Loucy (cell line): Measurements from ENCODE around the gene DNAJB12.

Experiments
- H2AFZ ChIP-seq: fragments of 200-600 bp; sonication (generic); 2 replicates; pipeline ENCODE4 v1.6.0; 2016; ENCODE audit warnings: antibody characterized with exemption, mild to moderate bottlenecking, low read length, moderate library complexity
- H3F3A ChIP-seq: fragments of 200-600 bp; 2 replicates; pipeline ENCODE4 v1.6.0; 2016; ENCODE audit warnings: antibody characterized with exemption, low read depth, mild to moderate bottlenecking
- H3K27me3 ChIP-seq: fragments of 200-600 bp; sonication (generic); 2 replicates; pipeline ENCODE4 v1.6.1; 2014; ENCODE audit warnings: low read length, mild to moderate bottlenecking; ENCODE audit not compliant: insufficient read depth, poor library complexity, severe bottlenecking
- H3K36me3 ChIP-seq: fragments of 200-600 bp; sonication (generic); 2 replicates; pipeline ENCODE4 v1.6.1; 2016; ENCODE audit warnings: low read length; ENCODE audit not compliant: insufficient read depth
- H3K4me1 ChIP-seq: fragments of 200-600 bp; sonication (generic); 2 replicates; pipeline ENCODE4 v1.5.1; 2014; ENCODE audit warnings: low read length, mild to moderate bottlenecking; ENCODE audit not compliant: insufficient read depth, poor library complexity, severe bottlenecking
- H3K4me2 ChIP-seq: fragments of 200-600 bp; sonication (generic); 2 replicates; pipeline ENCODE4 v1.6.0; 2014; ENCODE audit warnings: antibody characterized with exemption, low read length, low read depth, mild to moderate bottlenecking; ENCODE audit not compliant: poor library complexity, severe bottlenecking
- H3K4me3 ChIP-seq: fragments of 200-600 bp; sonication (generic); 2 replicates; pipeline ENCODE4 v1.5.1; 2014; ENCODE audit warnings: low read length, mild to moderate bottlenecking, mixed read lengths; ENCODE audit not compliant: poor library complexity, severe bottlenecking
- H3K79me2 ChIP-seq: fragments of 200-600 bp; sonication (generic); 2 replicates; pipeline ENCODE4 v1.6.1; 2014; ENCODE audit warnings: low read length; ENCODE audit not compliant: insufficient read depth
- H3K9ac ChIP-seq: fragments of 200-600 bp; sonication (generic); 2 replicates; pipeline ENCODE4 v1.6.0; 2014; ENCODE audit warnings: mild to moderate bottlenecking, low read depth, low read length, moderate library complexity; ENCODE audit not compliant: poor library complexity, severe bottlenecking
- H3K9me2 ChIP-seq: fragments of 200-600 bp; sonication (generic); replicated peaks from 2 replicates; pipeline ENCODE4 v1.6.1; 2016; ENCODE audit warnings: low read depth, low read length, mixed read lengths
- H3K9me3 ChIP-seq: fragments of 200-600 bp; sonication (generic); 2 replicates; pipeline ENCODE4 v1.6.1; 2014; ENCODE audit warnings: mild to moderate bottlenecking, antibody characterized with exemption, low read length, low read depth; ENCODE audit not compliant: insufficient read depth
- H4K20me1 ChIP-seq: fragments of 200-600 bp; sonication (generic); 2 replicates; pipeline ENCODE4 v1.6.0; 2014; ENCODE audit warnings: antibody characterized with exemption, low read length, mild to moderate bottlenecking; ENCODE audit not compliant: insufficient read depth, poor library complexity, severe bottlenecking
- CTCF ChIP-seq: fragments of 200-600 bp; sonication (generic); conservative IDR thresholded peaks from 2 replicates; pipeline ENCODE4 v1.5.1; 2014; ENCODE audit warnings: mild to moderate bottlenecking, antibody characterized with exemption, low read length
- EZH2phosphoT487 ChIP-seq: fragments of 200-600 bp; IDR thresholded peaks from 2 replicates; pipeline ENCODE4 v1.6.1; 2018; ENCODE audit warnings: antibody characterized with exemption, mild to moderate bottlenecking, moderate library complexity, borderline replicate concordance

Gene DNAJB12

GRCh38 chr10:72338180-72338579 lies 16.5 kb downstream of the DNAJB12 start:
- Histone ChIP-seq H3F3A (0 out of 2 replicates have a peak, but pooled peaks cover 4% of the 10 kb centered on the region), H2AFZ (no peak overlapping the region), H3K79me2 (peaks cover 17% of the 10 kb centered on the region), H3K36me3 (peaks cover 34% of the 10 kb centered on the region; the same call in 1 of the 2 replicates), H3K27me3 (no peaks in the 10 kb centered on the region), H3K4me1 (peaks cover 34% of the 10 kb centered on the region), H3K4me2 (no peak overlapping the region), H3K9me3 (no peaks in the 10 kb centered on the region), H3K4me3 (no peak overlapping the region), H3K9ac (no peak overlapping the region), H4K20me1 (peaks cover 3% of the 10 kb centered on the region), H3K9me2 (no peaks in the 10 kb centered on the region)
- no peak for TF ChIP-seq EZH2phosphoT487
- no peak for TF ChIP-seq CTCF

GRCh38 chr10:72337722-72338121 lies 17.0 kb downstream of the DNAJB12 start:
- H3F3A ChIP-seq: 0 out of 2 replicates have a peak, but pooled peaks cover 4% of the 10 kb centered on the region
- peaks cover 29% of the 10 kb centered on the region; the same call in 1 of the 2 replicates for H3K36me3 ChIP-seq
- H3K9ac ChIP-seq: no peak overlapping the region
- no peak overlapping the region for H2AFZ ChIP-seq
- H3K4me2 ChIP-seq: no peak overlapping the region
- no peaks in the 10 kb centered on the region for H3K9me3 ChIP-seq
- peaks cover 21% of the 10 kb centered on the region for H3K79me2 ChIP-seq
- no peaks in the 10 kb centered on the region for H3K9me2 ChIP-seq
- no peak overlapping the region for H3K4me3 ChIP-seq
- H3K27me3 ChIP-seq: no peaks in the 10 kb centered on the region
- H4K20me1 ChIP-seq: peaks cover 3% of the 10 kb centered on the region
- peaks cover 39% of the 10 kb centered on the region for H3K4me1 ChIP-seq
- TF ChIP-seq EZH2phosphoT487 (no peak), CTCF (no peak)

GRCh38 chr10:72337039-72337629 lies 17.6 kb downstream of the DNAJB12 start:
- H3K4me1 ChIP-seq: peaks cover 45% of the 10 kb centered on the region
- no peaks in the 10 kb centered on the region for H3K27me3 ChIP-seq
- peaks cover 3% of the 10 kb centered on the region for H4K20me1 ChIP-seq
- peaks cover 23% of the 10 kb centered on the region; the same call in 1 of the 2 replicates for H3K36me3 ChIP-seq
- H3K4me2 ChIP-seq: peak overlapping the region; percentile 80
- H3K9ac ChIP-seq: peak overlapping the region; percentile 99
- no peak overlapping the region for H3K4me3 ChIP-seq
- H3K9me3 ChIP-seq: no peaks in the 10 kb centered on the region
- TF ChIP-seq EZH2phosphoT487: no peak
- peak; percentile 97 for TF ChIP-seq CTCF
- H3K79me2 ChIP-seq: peaks cover 27% of the 10 kb centered on the region
- 0 out of 2 replicates have a peak, but pooled peaks cover 4% of the 10 kb centered on the region for H3F3A ChIP-seq
- no peaks in the 10 kb centered on the region for H3K9me2 ChIP-seq
- no peak overlapping the region for H2AFZ ChIP-seq
